HG03520 (cell line): ENCODE data around the gene ROBO2.

Experiments used
- ATAC-seq: cut with Tn5 transposase; IDR thresholded peaks from one replicate; pipeline ENCODE4 v1.9.1; 2021; ENCODE audit warnings: mild to moderate bottlenecking, moderate library complexity; ENCODE audit not compliant: unreplicated experiment

Gene ROBO2

GRCh38 chr3:77325280-77325679 lies 285.4 kb downstream of the ROBO2 start:
- ATAC-seq: no peak

GRCh38 chr3:77325702-77326101 lies 285.8 kb downstream of the ROBO2 start:
- no peak for ATAC-seq

GRCh38 chr3:77326586-77326985 lies 286.7 kb downstream of the ROBO2 start:
- ATAC-seq: no peak

- no peak for ATAC-seq
Observed at GRCh38 chr3:77328690-77329089, 288.8 kb downstream of the ROBO2 start.

GRCh38 chr3:77329116-77329515 lies 289.2 kb downstream of the ROBO2 start:
- ATAC-seq: no peak

GRCh38 chr3:77338195-77338594 lies 298.3 kb downstream of the ROBO2 start:
- ATAC-seq: no peak

DNA sequence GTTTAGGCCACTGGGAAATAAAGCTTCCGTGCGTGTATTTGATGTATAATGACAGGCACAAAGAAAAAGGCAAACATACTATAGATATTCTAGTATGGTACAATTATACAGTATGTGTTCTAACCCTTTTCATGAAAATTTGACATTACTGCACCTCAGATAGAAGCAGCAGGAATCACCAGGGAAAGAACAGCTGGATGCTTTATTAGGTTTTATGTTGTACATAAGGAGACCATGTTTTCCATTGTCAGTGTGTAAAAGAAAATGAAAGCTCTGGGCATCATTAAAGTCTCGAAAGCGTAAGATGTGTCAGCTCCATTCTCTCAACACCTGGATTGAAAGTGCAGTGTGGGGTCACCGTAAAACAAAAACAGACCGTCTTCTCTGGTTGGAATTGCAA lies 302.1 kb downstream of the ROBO2 start:
- no peak for ATAC-seq

GRCh38 chr3:77342688-77343087 lies 302.8 kb downstream of the ROBO2 start:
- ATAC-seq: no peak

DNA sequence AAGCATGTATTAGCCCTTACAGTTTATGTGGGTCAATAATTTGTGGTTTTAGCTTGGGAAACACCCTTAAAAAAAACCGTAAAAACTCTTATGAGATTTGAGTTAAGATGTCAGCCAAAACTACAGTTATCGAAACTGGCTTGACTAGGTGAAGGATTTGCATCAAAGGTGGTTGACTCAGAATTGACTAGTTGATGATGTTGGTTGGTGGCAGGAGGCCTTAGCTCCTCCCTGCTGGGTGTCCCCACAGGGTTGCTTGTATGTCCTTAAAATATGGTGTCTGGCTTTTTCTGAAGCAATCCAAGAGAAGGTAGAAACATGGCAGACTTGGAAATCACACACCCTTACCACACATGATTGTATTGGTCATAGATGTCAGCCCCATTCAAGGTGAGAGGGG lies 305.1 kb downstream of the ROBO2 start:
- no peak for ATAC-seq

GRCh38 chr3:77348244-77348855 lies 308.5 kb downstream of the ROBO2 start:
- ATAC-seq: no peak

GRCh38 chr3:77354958-77355357 lies 315.1 kb downstream of the ROBO2 start:
- ATAC-seq: no peak

DNA sequence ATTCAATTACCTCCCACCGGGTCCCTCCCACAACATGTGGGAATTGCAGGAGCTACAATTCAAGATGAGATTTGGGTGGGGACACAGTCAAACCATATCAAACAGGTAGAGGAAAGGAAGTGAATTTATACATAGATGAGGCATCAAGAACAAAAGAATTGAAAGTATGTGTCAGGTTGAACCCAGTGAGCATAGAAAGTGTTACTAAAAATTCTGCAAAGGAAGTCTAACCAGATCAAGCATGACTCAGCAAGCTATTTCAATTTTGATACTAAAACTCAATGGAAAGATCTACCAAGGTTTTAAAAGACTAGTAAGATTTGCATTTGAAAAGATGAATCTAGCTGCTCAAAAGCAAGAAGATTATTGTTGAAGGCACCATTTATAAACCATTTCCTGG lies 323.0 kb downstream of the ROBO2 start:
- ATAC-seq: no peak

DNA sequence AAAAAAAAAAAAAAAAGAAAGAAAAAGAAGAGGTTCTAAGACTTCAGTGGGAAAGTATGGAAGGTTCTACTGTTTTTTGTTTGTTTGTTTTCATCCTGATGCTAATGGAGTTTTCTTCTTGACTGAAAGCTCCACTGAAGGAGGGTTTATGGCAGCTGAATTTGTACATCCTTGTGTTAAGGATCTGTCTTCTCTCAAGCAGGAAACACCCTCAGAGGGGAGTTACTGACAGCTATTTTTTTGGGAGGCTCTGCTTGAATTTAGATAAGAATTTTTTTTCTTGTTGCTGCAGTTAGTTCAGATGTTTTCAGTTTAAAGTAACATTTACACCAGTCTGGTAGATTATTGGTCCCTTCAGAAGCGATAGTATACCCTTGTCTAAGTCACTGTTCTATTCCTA lies 325.3 kb downstream of the ROBO2 start:
- no peak for ATAC-seq

DNA sequence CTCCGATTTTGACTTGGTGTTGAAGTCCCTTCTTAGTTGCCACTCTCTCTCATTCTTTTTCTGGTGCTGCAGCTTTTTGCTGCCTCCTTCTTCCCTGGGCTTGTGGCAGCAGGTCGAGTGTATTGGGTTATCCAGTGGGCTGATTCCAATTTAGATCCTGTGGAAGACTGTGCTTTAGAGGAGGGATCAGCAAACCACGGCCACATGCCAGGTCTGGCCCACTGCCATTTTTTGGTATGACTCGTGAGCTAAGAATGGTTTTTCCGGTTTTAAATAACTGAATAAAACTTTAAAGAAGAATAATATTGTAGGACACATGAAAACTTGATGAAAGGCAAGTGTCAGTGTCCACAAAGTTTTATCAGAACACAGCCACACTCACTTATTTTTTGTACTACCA lies 330.5 kb downstream of the ROBO2 start:
- ATAC-seq: no peak

GRCh38 chr3:77372018-77372417 lies 332.1 kb downstream of the ROBO2 start:
- no peak for ATAC-seq

DNA sequence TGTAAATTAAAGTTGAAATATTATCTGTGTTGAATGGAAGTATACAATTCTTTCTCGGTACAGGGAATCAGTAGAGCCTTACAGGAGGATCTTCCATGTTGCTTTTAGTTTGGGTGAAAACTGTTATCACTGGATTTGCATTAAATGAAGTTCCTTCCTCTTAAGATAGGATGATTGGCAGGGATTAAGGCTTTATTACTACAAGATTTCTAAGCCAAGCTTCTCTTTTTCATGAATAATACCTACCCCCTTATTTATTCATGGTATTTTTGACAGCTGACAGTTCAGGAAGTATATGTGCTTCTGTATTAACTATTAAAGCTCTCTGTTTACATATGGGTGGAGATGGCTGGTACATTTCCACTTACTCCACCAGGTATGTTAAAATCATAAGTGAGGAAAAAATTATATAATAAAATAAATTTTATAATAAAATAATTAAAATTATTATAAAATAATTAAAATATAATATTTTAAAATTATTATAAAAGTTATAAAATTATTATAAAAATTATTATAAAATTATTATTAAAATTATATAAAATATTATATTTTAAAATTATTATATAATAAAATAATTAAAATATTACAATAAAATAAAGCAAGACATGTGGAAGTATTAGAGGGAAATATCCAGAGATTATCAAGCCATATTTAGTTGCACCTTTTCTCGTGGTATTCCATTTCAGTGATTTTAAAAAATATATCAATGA lies 332.9 kb downstream of the ROBO2 start:
- ATAC-seq: no peak

- no peak for ATAC-seq
Observed at GRCh38 chr3:77373619-77374018, 333.7 kb downstream of the ROBO2 start.

DNA sequence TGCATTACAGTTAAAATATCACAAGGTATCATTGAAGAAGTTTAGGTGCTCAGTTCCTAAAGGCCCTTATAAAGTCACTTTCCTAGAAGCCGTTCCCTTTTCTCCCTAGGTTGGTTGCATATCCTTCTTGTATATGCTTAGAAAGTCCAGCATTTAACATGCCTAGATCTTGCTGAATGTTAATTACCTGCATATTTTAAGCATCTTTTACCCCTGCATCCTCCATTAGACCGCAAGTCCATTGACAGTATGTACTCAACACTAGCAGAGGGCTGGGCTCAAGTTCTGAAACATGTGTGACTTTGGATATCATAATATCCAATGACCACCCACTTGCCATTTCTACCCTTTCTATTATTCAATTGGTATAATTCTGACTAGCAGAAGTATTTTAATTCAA lies 336.6 kb downstream of the ROBO2 start:
- no peak for ATAC-seq

DNA sequence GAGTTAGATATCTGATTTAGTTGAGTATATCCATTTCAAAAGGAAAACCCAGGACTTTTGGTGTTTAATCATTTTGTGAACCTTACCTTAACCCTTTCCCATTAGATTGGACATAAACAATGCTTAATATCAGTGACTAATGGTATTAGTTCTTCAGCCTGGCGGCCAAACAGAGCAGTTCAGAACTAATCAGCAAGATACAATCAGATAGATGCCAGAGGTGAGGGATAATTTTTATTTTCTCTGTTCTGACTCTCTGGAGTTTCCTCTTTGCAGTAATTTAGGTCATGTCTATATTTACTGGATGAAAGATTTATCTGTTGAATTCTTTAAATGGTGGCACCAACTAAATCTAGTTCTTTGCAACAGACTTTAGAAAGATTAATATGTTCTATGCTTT lies 337.8 kb downstream of the ROBO2 start:
- ATAC-seq: no peak

DNA sequence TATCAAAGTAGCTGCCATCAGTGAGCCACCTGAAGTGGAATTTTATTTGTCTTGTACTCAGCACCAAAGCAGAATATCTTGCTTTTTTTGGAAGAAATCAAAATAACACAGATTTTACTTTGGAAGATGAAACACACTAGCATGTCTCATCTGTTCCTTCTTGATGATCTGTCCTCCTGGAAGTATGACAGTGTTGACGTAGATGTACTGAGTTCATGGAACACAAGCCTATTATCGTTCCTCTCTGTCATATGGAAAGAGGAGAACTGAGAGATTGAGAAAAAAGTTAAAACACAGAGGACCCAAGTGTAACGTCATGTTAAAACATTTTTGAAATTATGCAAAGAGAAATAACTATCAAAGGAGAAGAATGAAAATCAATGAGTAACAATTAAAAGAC lies 340.2 kb downstream of the ROBO2 start:
- ATAC-seq: no peak

- no peak for ATAC-seq
Observed at GRCh38 chr3:77381431-77381830, 341.5 kb downstream of the ROBO2 start.

GRCh38 chr3:77392181-77392580 lies 352.3 kb downstream of the ROBO2 start:
- no peak for ATAC-seq

GRCh38 chr3:77394046-77394445 lies 354.1 kb downstream of the ROBO2 start:
- ATAC-seq: no peak
